ENCODE results near the gene SCAF11. TPM values are rescaled to one million over a fixed set of nuclear protein-coding genes. Genes with fewer than 3 reads are reported as not detected.

The SCAF11 gene
- total and polyA plus RNA-seq, 10 of the 15 experiments (the other 5 are each of a cell fraction or from before 2014, with no cell fraction given): 42.0 to 153 (median 100) TPM

DNA sequence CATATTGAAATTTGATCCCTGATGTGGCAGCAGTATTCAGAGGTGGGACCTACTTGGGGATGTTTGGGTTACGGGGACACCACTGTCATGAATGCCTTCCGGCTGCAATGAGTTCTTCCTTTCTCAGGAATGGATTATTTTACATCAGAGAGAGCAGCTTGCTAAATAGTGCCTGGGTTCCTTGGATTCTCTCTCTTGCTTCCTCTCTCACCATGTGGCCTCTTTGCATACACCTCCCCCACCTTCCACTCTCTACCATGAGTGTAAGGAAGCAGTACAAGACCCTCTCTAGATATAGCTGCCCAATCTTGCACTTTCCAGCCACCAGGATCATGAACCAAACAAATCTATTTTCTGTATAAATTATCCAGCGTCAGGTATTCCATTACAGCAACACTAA is 15.4 kb upstream of the SCAF11 start:
- intact Hi-C loops (cut with micrococcal nuclease; ENCODE audit: unreplicated experiment): no loop called here
- DNase-seq (ENCODE audit: low read depth, low spot score) (no peak), FAIRE-seq (no peak), ATAC-seq (no peak)
- no peaks in the 10 kb centered on the region for H3K79me2 ChIP-seq (ENCODE audit: control insufficient read depth, insufficient read depth, low read length)
- no peaks in the 10 kb centered on the region for H3K27me3 ChIP-seq (replicated peaks in 1 of 2; ENCODE audit: control insufficient read depth in 2 of 2, insufficient read depth in 2 of 2, low read length in 1 of 2)
- no TSS peak for BruUV-seq (replicated peaks)
- H3K4me1 ChIP-seq (ENCODE audit: control insufficient read depth, insufficient read depth, low read length): no peaks in the 10 kb centered on the region
- ChIA-PET SMC1A (ENCODE audit: uncharacterized antibody, unreplicated experiment) (interaction anchor here (2.7 kb wide), 1 partner anchor 462 kb away, joined by 8 read pairs; no protein-coding TSS in a partner anchor), RAD21 (ENCODE audit: unreplicated experiment) (interaction anchor here (0.9 kb wide), 1 partner anchor 11 kb away, joined by 3 read pairs; no protein-coding TSS in a partner anchor), CTCF (interaction anchor here (1.0 to 1.1 kb wide), 2 partner anchors 12 to 15 kb away, joined by 3 read pairs; no protein-coding TSS in a partner anchor), POLR2A (no interaction called here)
- TF ChIP-seq FOXK2 (IDR thresholded peaks at IDR 0.05) (no peak), RFX5 (IDR thresholded peaks at IDR 0.05; ENCODE audit: low read depth, low read length) (no peak), LARP7 (IDR thresholded peaks at IDR 0.05) (no peak), ZNF217 (IDR thresholded peaks at IDR 0.05) (no peak), SUZ12 (IDR thresholded peaks at IDR 0.05; ENCODE audit: unreplicated experiment) (no peak), HDAC6 (IDR thresholded peaks at IDR 0.05; ENCODE audit: unreplicated experiment) (no peak), CHD2 (IDR thresholded peaks at IDR 0.05; ENCODE audit: borderline replicate concordance, low read depth, low read length) (no peak), PAX8 (IDR thresholded peaks at IDR 0.05) (no peak), HDAC2 (IDR thresholded peaks at IDR 0.05) (no peak), SRF (IDR thresholded peaks at IDR 0.05; ENCODE audit: low read depth in 2 of 2, low read length in 2 of 2) (no peak)
- TF ChIP-seq, protein P1, sequence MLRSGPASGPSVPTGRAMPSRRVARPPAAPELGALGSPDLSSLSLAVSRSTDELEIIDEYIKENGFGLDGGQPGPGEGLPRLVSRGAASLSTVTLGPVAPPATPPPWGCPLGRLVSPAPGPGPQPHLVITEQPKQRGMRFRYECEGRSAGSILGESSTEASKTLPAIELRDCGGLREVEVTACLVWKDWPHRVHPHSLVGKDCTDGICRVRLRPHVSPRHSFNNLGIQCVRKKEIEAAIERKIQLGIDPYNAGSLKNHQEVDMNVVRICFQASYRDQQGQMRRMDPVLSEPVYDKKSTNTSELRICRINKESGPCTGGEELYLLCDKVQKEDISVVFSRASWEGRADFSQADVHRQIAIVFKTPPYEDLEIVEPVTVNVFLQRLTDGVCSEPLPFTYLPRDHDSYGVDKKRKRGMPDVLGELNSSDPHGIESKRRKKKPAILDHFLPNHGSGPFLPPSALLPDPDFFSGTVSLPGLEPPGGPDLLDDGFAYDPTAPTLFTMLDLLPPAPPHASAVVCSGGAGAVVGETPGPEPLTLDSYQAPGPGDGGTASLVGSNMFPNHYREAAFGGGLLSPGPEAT (IDR thresholded peaks at IDR 0.05; ENCODE audit: low read depth): no peak
- no peaks in the 10 kb centered on the region for H3K36me3 ChIP-seq (ENCODE audit: control insufficient read depth in 2 of 2, insufficient read depth in 2 of 2, low read length in 1 of 2)
- no peaks in the 10 kb centered on the region for H3K9me3 ChIP-seq (replicated peaks; ENCODE audit: control insufficient read depth, insufficient read depth, low read length)
- no peak overlapping the region for H3K4me3 ChIP-seq
- no peak overlapping the region for H3K27ac ChIP-seq (ENCODE audit: control insufficient read depth, insufficient read depth)
- WGBS (ENCODE audit: insufficient coverage, insufficient replicate concordance, low lambda C conversion rate, missing lambda C conversion rate): 54% methylated on average over 3 of the region's 3 CpGs
- no peak overlapping the region for H3K4me2 ChIP-seq (ENCODE audit: control insufficient read depth, insufficient read depth)
- no peak overlapping the region for H3K9ac ChIP-seq (ENCODE audit: control insufficient read depth, insufficient read depth, low read length)
- H2AFZ ChIP-seq (ENCODE audit: control insufficient read depth, low read depth, low read length): no peak overlapping the region
- no peaks in the 10 kb centered on the region for H4K20me1 ChIP-seq (ENCODE audit: control insufficient read depth, insufficient read depth)
- in situ Hi-C loops (cut with MboI): no loop called here
